H1 (cell line): Measurements from ENCODE around the gene NKIRAS2. TPM values are rescaled to one million over a fixed set of nuclear protein-coding genes. Genes with fewer than 3 reads are reported as not detected.
"Not testable (repeated sequence)": the region's sequence is repeated elsewhere in the genome, so short reads cannot be mapped to it uniquely, and the experiment has no call there.

Experiments
- CTCF ChIA-PET: fragments of 300-600 bp; sonication (Branson Sonifier 250); formaldehyde crosslinking; loops from one replicate; lab custom pipeline; 2021; ENCODE audit not compliant: partially characterized antibody; lab: Charles Lee
- POLR2A ChIA-PET: fragments of 300-600 bp; sonication (Branson Sonifier 250); formaldehyde crosslinking; loops from one replicate; lab custom pipeline; 2021; ENCODE audit warnings: inconsistent platforms; ENCODE audit not compliant: partially characterized antibody; lab: Charles Lee
- DNase-seq, 2 experiments: peaks; one replicate each; pipeline versions ENCODE4 v3.0.0 to v3.0.0-alpha.2; 2010 to 2022; ENCODE audit warnings: low spot score in 2 of 2, low read depth in 1 of 2, mixed read lengths in 1 of 2
- FAIRE-seq: peaks from 2 replicates; lab custom pipeline; 2011; peaks lifted over from hg19 to GRCh38; lab: Jason Lieb, UNC
- H2AFZ ChIP-seq: 2 replicates; pipeline ENCODE4 v1.8.1; 2012; ENCODE audit warnings: low read length, inconsistent platforms
- H2AK5ac ChIP-seq: 2 replicates; pipeline ENCODE4 v1.6.1; 2013; ENCODE audit warnings: low read depth, low read length
- H2BK120ac ChIP-seq: replicated peaks from 2 replicates; pipeline ENCODE3; 2013; ENCODE audit warnings: low read depth, low read length, inconsistent platforms
- H2BK12ac ChIP-seq: 2 replicates; pipeline ENCODE4 v1.6.1; 2013; ENCODE audit warnings: low read depth, low read length
- H2BK15ac ChIP-seq: 2 replicates; pipeline ENCODE4 v1.6.1; 2013; ENCODE audit warnings: low read length
- H2BK20ac ChIP-seq: 2 replicates; pipeline ENCODE4 v1.6.1; 2013; ENCODE audit warnings: low read length
- H2BK5ac ChIP-seq: 2 replicates; pipeline ENCODE4 v1.6.1; 2013; ENCODE audit warnings: low read depth, low read length
- H3K14ac ChIP-seq: 2 replicates; pipeline ENCODE4 v1.6.1; 2013; ENCODE audit warnings: inconsistent platforms; ENCODE audit not compliant: insufficient read length
- H3K18ac ChIP-seq: 2 replicates; pipeline ENCODE4 v1.6.1; 2013; ENCODE audit warnings: low read length; ENCODE audit errors: extremely low read depth
- H3K23ac ChIP-seq: 2 replicates; pipeline ENCODE4 v1.6.1; 2013; ENCODE audit warnings: inconsistent platforms; ENCODE audit not compliant: insufficient read length
- H3K23me2 ChIP-seq: 2 replicates; pipeline ENCODE4 v1.6.1; 2013; ENCODE audit warnings: low read depth, low read length
- H3K27ac ChIP-seq: 2 replicates; pipeline ENCODE4 v1.6.1; 2011; ENCODE audit warnings: low read depth, low read length, inconsistent platforms
- H3K27me3 ChIP-seq, 4 experiments: replicated peaks in 1 of 4; 1 replicate in 1 of 4; 2 replicates in 3 of 4; pipeline versions ENCODE4 v1.6.1 to v1.8.1; 2011 to 2013; ENCODE audit warnings: low read length in 3 of 4, mild to moderate bottlenecking in 3 of 4, inconsistent platforms in 2 of 4, mixed read lengths in 2 of 4, moderate library complexity in 1 of 4; ENCODE audit not compliant: control insufficient read depth in 3 of 4, insufficient read depth in 3 of 4; ENCODE audit errors: extremely low read depth in 1 of 4
- H3K36me3 ChIP-seq, 4 experiments: 2 replicates each; pipeline versions ENCODE4 v1.6.1 to v1.8.1; 2011 to 2013; ENCODE audit warnings: mild to moderate bottlenecking in 4 of 4, low read length in 3 of 4, moderate library complexity in 2 of 4, control low read depth in 1 of 4, inconsistent platforms in 1 of 4; ENCODE audit not compliant: insufficient read depth in 4 of 4, control insufficient read depth in 2 of 4
- H3K4ac ChIP-seq: replicated peaks from 2 replicates; pipeline ENCODE3; 2013; ENCODE audit warnings: low read length, low read depth, mixed read lengths, inconsistent platforms; ENCODE audit not compliant: insufficient read length
- H3K4me1 ChIP-seq, 4 experiments: replicated peaks in 1 of 4; 1 replicate in 1 of 4; 2 replicates in 3 of 4; pipeline versions ENCODE4 v1.6.1 to v1.8.1; 2011 to 2013; ENCODE audit warnings: low read length in 3 of 4, inconsistent platforms in 2 of 4, mixed read lengths in 1 of 4; ENCODE audit not compliant: insufficient read depth in 4 of 4, control insufficient read depth in 3 of 4
- H3K4me2 ChIP-seq, 2 experiments: 2 replicates each; pipeline versions ENCODE4 v1.6.1 to v1.8.1; 2011 to 2013; ENCODE audit warnings: low read depth in 2 of 2, low read length in 2 of 2, control low read depth in 1 of 2, inconsistent platforms in 1 of 2, mild to moderate bottlenecking in 1 of 2; ENCODE audit not compliant: insufficient read depth in 1 of 2
- H3K4me3 ChIP-seq, 4 experiments: fragments of 200-600, 300-600 bp in 1 of 4; sonication (generic), shearing (Covaris generic), sonication (Bioruptor Twin) in 1 of 4; 2 replicates each; pipeline versions ENCODE4 v1.5.1 to v1.8.1; 2011 to 2016; ENCODE audit warnings: low read length in 4 of 4, low read depth in 3 of 4, control low read depth in 2 of 4, inconsistent platforms in 2 of 4, mild to moderate bottlenecking in 2 of 4, mixed read lengths in 1 of 4, moderate library complexity in 1 of 4; ENCODE audit not compliant: insufficient read depth in 2 of 4; ENCODE audit errors: extremely low read depth in 1 of 4
- H3K56ac ChIP-seq: replicated peaks from 2 replicates; pipeline ENCODE3; 2013; ENCODE audit warnings: low read depth, mild to moderate bottlenecking, mixed read lengths, low read length, inconsistent platforms; ENCODE audit not compliant: insufficient read length
- H3K79me1 ChIP-seq: 2 replicates; pipeline ENCODE4 v1.6.1; 2013; ENCODE audit warnings: low read depth, low read length, control low read depth
- H3K79me2 ChIP-seq, 2 experiments: 2 replicates each; pipeline versions ENCODE4 v1.6.1 to v1.8.1; 2012 to 2013; ENCODE audit warnings: low read length in 2 of 2, mild to moderate bottlenecking in 2 of 2, inconsistent platforms in 1 of 2; ENCODE audit not compliant: insufficient read depth in 2 of 2, control insufficient read depth in 1 of 2
- H3K9ac ChIP-seq, 4 experiments: replicated peaks in 1 of 4; 1 replicate in 1 of 4; 2 replicates in 3 of 4; pipeline versions ENCODE4 v1.6.1 to v1.8.1; 2011 to 2013; ENCODE audit warnings: low read depth in 3 of 4, low read length in 3 of 4, control low read depth in 2 of 4, mild to moderate bottlenecking in 2 of 4, moderate library complexity in 2 of 4, inconsistent platforms in 1 of 4; ENCODE audit errors: extremely low read depth in 1 of 4
- H3K9me3 ChIP-seq, 2 experiments: 2 replicates each; pipeline versions ENCODE4 v1.6.1 to v1.8.1; 2012 to 2013; ENCODE audit warnings: mild to moderate bottlenecking in 2 of 2, moderate library complexity in 2 of 2, control low read depth in 1 of 2, inconsistent platforms in 1 of 2, low read depth in 1 of 2, low read length in 1 of 2, mixed read lengths in 1 of 2; ENCODE audit not compliant: insufficient read depth in 2 of 2
- H4K20me1 ChIP-seq, 2 experiments: replicated peaks in 1 of 2; 2 replicates each; pipeline versions ENCODE3 to v1.8.1; 2011 to 2013; ENCODE audit warnings: inconsistent platforms in 2 of 2, low read length in 2 of 2, mild to moderate bottlenecking in 1 of 2; ENCODE audit not compliant: insufficient read depth in 2 of 2, control insufficient read depth in 1 of 2
- H4K5ac ChIP-seq: 2 replicates; pipeline ENCODE4 v1.6.1; 2013; ENCODE audit warnings: low read length, low read depth, mixed read lengths, inconsistent platforms; ENCODE audit not compliant: insufficient read length
- H4K8ac ChIP-seq: 2 replicates; pipeline ENCODE4 v1.8.0; 2013; ENCODE audit warnings: mild to moderate bottlenecking, moderate library complexity, low read length, inconsistent platforms; ENCODE audit not compliant: insufficient read depth; ENCODE audit errors: extremely low read depth
- H4K91ac ChIP-seq: replicated peaks from 2 replicates; pipeline ENCODE3; 2013; ENCODE audit warnings: low read length, mixed read lengths, inconsistent platforms; ENCODE audit not compliant: insufficient read length
- EP300 ChIP-seq, 2 experiments: IDR thresholded peaks; 1 replicate in 1 of 2; 2 replicates in 1 of 2; pipeline ENCODE4 v1.6.1; 2011 to 2012; ENCODE audit warnings: low read depth in 2 of 2, low read length in 2 of 2, mild to moderate bottlenecking in 2 of 2, borderline replicate concordance in 1 of 2, inconsistent platforms in 1 of 2, moderate library complexity in 1 of 2
- MAFK ChIP-seq: IDR thresholded peaks from 2 replicates; pipeline ENCODE4 v1.6.1; 2012; ENCODE audit warnings: low read depth, mild to moderate bottlenecking, improper control_type of control experiment, low read length
- POLR2A ChIP-seq, 2 experiments: IDR thresholded peaks; 1 replicate in 1 of 2; 2 replicates in 1 of 2; pipeline ENCODE4 v1.6.1; 2011; ENCODE audit warnings: low read depth in 2 of 2, low read length in 2 of 2, mild to moderate bottlenecking in 2 of 2; ENCODE audit errors: control extremely low read depth in 1 of 2
- POU5F1 ChIP-seq: IDR thresholded peaks from 2 replicates; pipeline ENCODE4 v1.6.1; 2011; ENCODE audit warnings: low read depth, mild to moderate bottlenecking, low read length, moderate library complexity
- SP1 ChIP-seq: IDR thresholded peaks from 2 replicates; pipeline ENCODE4 v1.6.1; 2011; ENCODE audit warnings: low read depth, low read length
- SRF ChIP-seq: IDR thresholded peaks from 2 replicates; pipeline ENCODE4 v1.6.1; 2011; ENCODE audit warnings: mild to moderate bottlenecking, low read depth, low read length, moderate library complexity
- WGBS, 2 experiments: shearing (Covaris generic) in 1 of 2; methylation state at CpG; one replicate each; pipeline versions ENCODE4 v1.1.6 to v1.1.7; 2013 to 2015; ENCODE audit warnings: low lambda C conversion rate in 2 of 2, mixed read lengths in 2 of 2, inconsistent platforms in 1 of 2, low coverage in 1 of 2, missing lambda C conversion rate in 1 of 2; ENCODE audit not compliant: insufficient replicate concordance in 2 of 2, insufficient coverage in 1 of 2, insufficient read length in 1 of 2; ENCODE audit errors: extremely low coverage in 1 of 2, missing lambda C conversion rate in 1 of 2; 5-methylcytosine and 5-hydroxymethylcytosine counted together
- polyA plus RNA-seq, 7 experiments: library from polyadenylated mRNA; depleted of rRNA in 3 of 7; stranded (reverse) in 5 of 7; unstranded in 2 of 7; fragments of >200 nt in 5 of 7; fragments of 200-250 nt in 2 of 7; gene quantifications; 1 replicate in 5 of 7; 2 replicates in 1 of 7; 4 replicates in 1 of 7; pipeline versions ENCODE4 v1.2.1 to v1.2.3, GENCODE V29; 2011 to 2013; ENCODE audit warnings: missing spikeins in 2 of 7, mixed read lengths in 2 of 7
- total RNA-seq: library from RNA; stranded (reverse); fragmentation: NEBNext Ultra II Directional; extraction: Animal tissue kit (Norgen Biotek cat#: 25700); gene quantifications from 2 replicates; pipeline ENCODE4 v1.2.1, GENCODE V29; 2021

Gene NKIRAS2
- total and polyA plus RNA-seq, 2 of the 8 experiments (the other 6 are each of a cell fraction or from before 2014, with no cell fraction given), result 34.5 to 51.1 TPM

DNA sequence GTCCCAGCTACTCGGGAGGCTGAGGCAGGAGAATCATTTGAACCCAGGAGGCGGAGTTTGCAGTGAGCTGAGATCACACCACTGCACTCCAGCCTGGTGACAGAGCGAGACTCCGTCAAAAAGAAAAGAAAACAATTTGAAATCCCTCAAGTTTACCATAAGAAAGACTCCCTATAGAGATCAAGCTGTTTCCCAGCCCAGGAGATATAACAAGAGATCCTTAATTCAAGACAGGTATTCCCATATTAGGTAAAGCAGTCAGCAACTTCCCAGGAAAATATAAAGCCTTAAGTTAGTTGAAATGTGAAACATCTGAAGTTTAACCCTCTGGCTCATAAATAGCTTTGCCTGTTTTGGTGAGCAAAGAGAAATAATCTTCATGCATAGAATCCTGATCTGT lies 7.5 kb upstream of the NKIRAS2 start:
- H3K14ac ChIP-seq, DNase-seq, H2BK120ac ChIP-seq, H2BK15ac ChIP-seq, H3K4ac ChIP-seq, H2AFZ ChIP-seq, H4K5ac ChIP-seq, H3K23ac ChIP-seq, H3K9me3 ChIP-seq, H3K9ac ChIP-seq, H4K91ac ChIP-seq, H4K20me1 ChIP-seq, H3K23me2 ChIP-seq, H3K18ac ChIP-seq, H3K79me1 ChIP-seq, H3K27me3 ChIP-seq, H4K8ac ChIP-seq, H2BK20ac ChIP-seq, H3K36me3 ChIP-seq, FAIRE-seq, H3K56ac ChIP-seq: not testable (repeated sequence)
- ChIA-PET CTCF (interaction anchor here (0.9 to 38.8 kb wide), 12 partner anchors 11 to 101 kb away, joined by 3 to 1084 read pairs (median 4); partner anchors contain the start of genes DHX58, HSPB9, KAT2A and ZNF385C), POLR2A (interaction anchor here (0.6 to 2.6 kb wide), 11 partner anchors 7 to 100 kb away, joined by 3 to 8 read pairs (median 3); partner anchors contain the start of genes ACLY, DHX58 and ZNF385C)
- TF ChIP-seq POU5F1 (0 out of 2 replicates have a peak, but pooled peaks have one; percentile 18), SP1 (peak; percentile 32; the same call in 1 of the 2 replicates), EP300 (IDR thresholded peaks at IDR 0.05; ENCODE audit: borderline replicate concordance in 1 of 2, low read depth in 2 of 2, low read length in 2 of 2) (peak in 1 of 2 experiments; percentile 81; a peak in 1 of 3 replicates), MAFK (peak; percentile 47; the same call in 1 of the 2 replicates), SRF (peak; percentile 97), POLR2A (IDR thresholded peaks at IDR 0.05; ENCODE audit: control extremely low read depth in 1 of 2, low read depth in 2 of 2, low read length in 2 of 2) (peak in 1 of 2 experiments; percentile 44; a peak in 1 of 3 replicates)
- Histone ChIP-seq H3K27ac (peak overlapping the region; percentile 79), H3K4me1 (peaks cover 6 to 19% (median 13%) of the 10 kb centered on the region in 4 experiments), H2BK5ac (peak overlapping the region; percentile 76; the same call in 1 of the 2 replicates), H3K4me3 (peak overlapping the region in 2 of 4 experiments; percentile 2 to 25; a peak in 1 of 8 replicates), H2BK12ac (peak overlapping the region; percentile 80; the same call in 1 of the 2 replicates), H3K79me2 (peaks cover 49 to 95% of the 10 kb centered on the region in 2 experiments), H3K4me2 (peak overlapping the region; percentile 47 to 60; a peak in 3 of 4 replicates), H2AK5ac (peak overlapping the region; percentile 95; the same call in 1 of the 2 replicates)
- whole genome bisulfite sequencing, 2 experiments, result 40% methylated on average over 4 of the region's 4 CpGs; no CpG with 5 or more reads in 1 of the 2 experiments
